H1 (cell line): ENCODE data around the gene GABRG2. TPM values are rescaled to one million over a fixed set of nuclear protein-coding genes. Genes with fewer than 3 reads are reported as not detected.

Experiments
- ASH2L ChIP-seq: fragments of 200-600, 300-600 bp; sonication (generic); IDR thresholded peaks from one replicate; pipeline ENCODE4 v1.7.1; 2017; ENCODE audit warnings: low read length
- CHD1 ChIP-seq: IDR thresholded peaks from 2 replicates; pipeline ENCODE4 v1.6.1; 2012; ENCODE audit warnings: low read depth, low read length, improper control_type of control experiment
- CHD7 ChIP-seq: fragments of 300-600 bp; sonication (generic); IDR thresholded peaks from 2 replicates; pipeline ENCODE4 v1.7.1; 2012; ENCODE audit warnings: low read length, moderate library complexity, mild to moderate bottlenecking, inconsistent platforms; ENCODE audit not compliant: insufficient replicate concordance
- EP300 ChIP-seq, 2 experiments: IDR thresholded peaks; 1 replicate in 1 of 2; 2 replicates in 1 of 2; pipeline ENCODE4 v1.6.1; 2011 to 2012; ENCODE audit warnings: low read depth in 2 of 2, low read length in 2 of 2, mild to moderate bottlenecking in 2 of 2, borderline replicate concordance in 1 of 2, inconsistent platforms in 1 of 2, moderate library complexity in 1 of 2
- FOSL1 ChIP-seq: IDR thresholded peaks from 2 replicates; pipeline ENCODE4 v1.6.1; 2011; ENCODE audit warnings: mild to moderate bottlenecking, low read depth, low read length, moderate library complexity; ENCODE audit not compliant: insufficient read depth
- KDM4A ChIP-seq: IDR thresholded peaks from one replicate; pipeline ENCODE4 v1.7.1; 2012; ENCODE audit warnings: low read depth, mild to moderate bottlenecking, moderate library complexity, low read length, inconsistent platforms; ENCODE audit not compliant: severe bottlenecking
- MAX ChIP-seq: IDR thresholded peaks from 2 replicates; pipeline ENCODE4 v1.6.1; 2012; ENCODE audit warnings: inconsistent platforms
- RXRA ChIP-seq: IDR thresholded peaks from 2 replicates; pipeline ENCODE4 v1.6.1; 2011; ENCODE audit warnings: low read depth, mild to moderate bottlenecking, low read length, moderate library complexity; ENCODE audit not compliant: insufficient read depth
- SUZ12 ChIP-seq: fragments of 200-600 bp; sonication (generic); IDR thresholded peaks from 2 replicates; pipeline ENCODE4 v1.6.1; 2012; ENCODE audit warnings: mild to moderate bottlenecking, inconsistent platforms, low read length, moderate library complexity, mixed read lengths
- polyA plus RNA-seq, 7 experiments: library from polyadenylated mRNA; depleted of rRNA in 3 of 7; stranded (reverse) in 5 of 7; unstranded in 2 of 7; fragments of >200 nt in 5 of 7; fragments of 200-250 nt in 2 of 7; gene quantifications; 1 replicate in 5 of 7; 2 replicates in 1 of 7; 4 replicates in 1 of 7; pipeline versions ENCODE4 v1.2.1 to v1.2.3, GENCODE V29; 2011 to 2013; ENCODE audit warnings: missing spikeins in 2 of 7, mixed read lengths in 2 of 7
- total RNA-seq: library from RNA; stranded (reverse); fragmentation: NEBNext Ultra II Directional; extraction: Animal tissue kit (Norgen Biotek cat#: 25700); gene quantifications from 2 replicates; pipeline ENCODE4 v1.2.1, GENCODE V29; 2021

Gene GABRG2
- total and polyA plus RNA-seq, 2 of the 8 experiments (the other 6 are each of a cell fraction or from before 2014, with no cell fraction given) = 2.0 to 2.8 TPM

- TF ChIP-seq CHD7 (no peak), SUZ12 (no peak), MAX (no peak), KDM4A (no peak), ASH2L (no peak), RXRA (no peak), FOSL1 (no peak), EP300 (IDR thresholded peaks at IDR 0.05; ENCODE audit: borderline replicate concordance in 1 of 2, low read depth in 2 of 2, low read length in 2 of 2) (no peak), CHD1 (no peak)
Observed at GRCh38 chr5:162193012-162193411, 125.4 kb downstream of the GABRG2 start (continued).
